A673 (cell line): ENCODE results near the gene GHRHR.

Source experiments
- CTCF ChIP-seq: fragments of 300-800, 200-600 bp; sonication (generic); conservative IDR thresholded peaks from 2 replicates; pipeline ENCODE4 v1.5.1; 2017; ENCODE audit warnings: low read depth, mild to moderate bottlenecking, antibody characterized with exemption, low read length, moderate library complexity, mixed read lengths
- EZH2 ChIP-seq: fragments of 200-600 bp; sonication (generic); IDR thresholded peaks from 2 replicates; pipeline ENCODE4 v1.6.1; 2017; ENCODE audit warnings: borderline replicate concordance, low read depth, mild to moderate bottlenecking, mixed read lengths, antibody characterized with exemption, low read length; ENCODE audit not compliant: poor library complexity, severe bottlenecking

GRCh38 chr7:30935569-30935877 is 28.2 kb upstream of the GHRHR start:
- TF ChIP-seq CTCF (no peak), EZH2 (no peak)
